ENCODE measurements around the gene GLYR1.

The GLYR1 gene

GRCh38 chr16:4894276-4895150, 47.4 kb upstream of the GLYR1 start:
- H4K20me1 ChIP-seq (ENCODE audit: insufficient read depth, low read length), result no peaks in the 10 kb centered on the region
- no peak overlapping the region for H2AFZ ChIP-seq (ENCODE audit: low read length)
- no peaks in the 10 kb centered on the region for H3F3A ChIP-seq (ENCODE audit: insufficient read depth, low read length)
- no peak overlapping the region for H3K4me3 ChIP-seq (ENCODE audit: low read depth, low read length, poor library complexity, severe bottlenecking)
- H3K4me1 ChIP-seq (ENCODE audit: insufficient read depth, low read length, severe bottlenecking), result no peaks in the 10 kb centered on the region
- no peak overlapping the region for H3K4me2 ChIP-seq (ENCODE audit: low read length)
- no peaks in the 10 kb centered on the region; the same call in 1 of the 2 replicates for H3K36me3 ChIP-seq (ENCODE audit: insufficient read depth, low read length)
- no peak for TF ChIP-seq EZH2 (IDR thresholded peaks at IDR 0.05; ENCODE audit: borderline replicate concordance, low read length)
- no peak for TF ChIP-seq CTCF (IDR thresholded peaks at IDR 0.05; ENCODE audit: low read length)
- H3K9me2 ChIP-seq (ENCODE audit: low read depth, low read length), result no peaks in the 10 kb centered on the region
- no peaks in the 10 kb centered on the region for H3K27me3 ChIP-seq (ENCODE audit: insufficient read depth, low read length)
- no peaks in the 10 kb centered on the region for H3K9me3 ChIP-seq (ENCODE audit: low read length)
- no peak overlapping the region for H3K27ac ChIP-seq (ENCODE audit: low read depth, low read length, poor library complexity, severe bottlenecking)
- H3K9ac ChIP-seq (ENCODE audit: low read length), result no peak overlapping the region
- H3K79me2 ChIP-seq (ENCODE audit: insufficient read depth, low read length), result no peaks in the 10 kb centered on the region

GRCh38 chr16:4893103-4893862, 46.2 kb upstream of the GLYR1 start:
- no peaks in the 10 kb centered on the region for H3K36me3 ChIP-seq (ENCODE audit: insufficient read depth, low read length)
- no peaks in the 10 kb centered on the region for H3K27me3 ChIP-seq (ENCODE audit: insufficient read depth, low read length)
- no peak overlapping the region for H3K27ac ChIP-seq (ENCODE audit: low read depth, low read length, poor library complexity, severe bottlenecking)
- H3K4me3 ChIP-seq (ENCODE audit: low read depth, low read length, poor library complexity, severe bottlenecking), result no peak overlapping the region
- no peaks in the 10 kb centered on the region for H3K79me2 ChIP-seq (ENCODE audit: insufficient read depth, low read length)
- TF ChIP-seq EZH2 (IDR thresholded peaks at IDR 0.05; ENCODE audit: borderline replicate concordance, low read length) (no peak), CTCF (IDR thresholded peaks at IDR 0.05; ENCODE audit: low read length) (no peak)
- H3K9me3 ChIP-seq (ENCODE audit: low read length), result no peaks in the 10 kb centered on the region
- H3K9ac ChIP-seq (ENCODE audit: low read length), result no peak overlapping the region
- no peaks in the 10 kb centered on the region for H3K9me2 ChIP-seq (ENCODE audit: low read depth, low read length)
- H3K4me2 ChIP-seq (ENCODE audit: low read length), result no peak overlapping the region
- H3F3A ChIP-seq (ENCODE audit: insufficient read depth, low read length), result no peaks in the 10 kb centered on the region
- no peaks in the 10 kb centered on the region for H4K20me1 ChIP-seq (ENCODE audit: insufficient read depth, low read length)
- H2AFZ ChIP-seq (ENCODE audit: low read length), result no peak overlapping the region
- H3K4me1 ChIP-seq (ENCODE audit: insufficient read depth, low read length, severe bottlenecking), result no peaks in the 10 kb centered on the region

GRCh38 chr16:4892361-4893102, 45.4 kb upstream of the GLYR1 start:
- H3K4me2 ChIP-seq (ENCODE audit: low read length), result no peak overlapping the region
- H3K4me1 ChIP-seq (ENCODE audit: insufficient read depth, low read length, severe bottlenecking), result no peaks in the 10 kb centered on the region
- no peaks in the 10 kb centered on the region for H3K9me3 ChIP-seq (ENCODE audit: low read length)
- no peaks in the 10 kb centered on the region for H3K27me3 ChIP-seq (ENCODE audit: insufficient read depth, low read length)
- H3K27ac ChIP-seq (ENCODE audit: low read depth, low read length, poor library complexity, severe bottlenecking), result no peak overlapping the region
- no peak overlapping the region for H3K9ac ChIP-seq (ENCODE audit: low read length)
- no peaks in the 10 kb centered on the region for H3K36me3 ChIP-seq (ENCODE audit: insufficient read depth, low read length)
- H3F3A ChIP-seq (ENCODE audit: insufficient read depth, low read length), result no peaks in the 10 kb centered on the region
- H3K79me2 ChIP-seq (ENCODE audit: insufficient read depth, low read length), result no peaks in the 10 kb centered on the region
- no peaks in the 10 kb centered on the region for H4K20me1 ChIP-seq (ENCODE audit: insufficient read depth, low read length)
- no peaks in the 10 kb centered on the region for H3K9me2 ChIP-seq (ENCODE audit: low read depth, low read length)
- no peak for TF ChIP-seq EZH2 (IDR thresholded peaks at IDR 0.05; ENCODE audit: borderline replicate concordance, low read length)
- no peak for TF ChIP-seq CTCF (IDR thresholded peaks at IDR 0.05; ENCODE audit: low read length)
- H3K4me3 ChIP-seq (ENCODE audit: low read depth, low read length, poor library complexity, severe bottlenecking), result no peak overlapping the region
- no peak overlapping the region for H2AFZ ChIP-seq (ENCODE audit: low read length)

Measured in OCI-LY1 (cell line).